CD14-positive monocyte (primary cell): ENCODE results near the gene AP3D1. TPM values are rescaled to one million over a fixed set of nuclear protein-coding genes. Genes with fewer than 3 reads are reported as not detected.

Source experiments
- DNase-seq, 3 donors: peaks; one replicate each; pipeline ENCODE4 v3.0.0-alpha.2; 2011 to 2022
- H2AFZ ChIP-seq: 2 replicates; pipeline ENCODE4 v1.6.0; 2012; ENCODE audit warnings: mild to moderate bottlenecking, low read depth, low read length, inconsistent platforms; ENCODE audit not compliant: insufficient read depth, poor library complexity, severe bottlenecking
- H3K27ac ChIP-seq, 2 donors: 1 replicate in 1 of 2; 2 replicates in 1 of 2; pipeline ENCODE4 v1.5.1; 2012 to 2013; ENCODE audit warnings: low read length in 2 of 2, control low read depth in 1 of 2, inconsistent platforms in 1 of 2, low read depth in 1 of 2, mild to moderate bottlenecking in 1 of 2
- H3K27me3 ChIP-seq, 2 donors: one replicate each; pipeline versions ENCODE4 v1.6.0 to v1.6.1; 2011 to 2013; ENCODE audit warnings: low read length in 2 of 2; ENCODE audit not compliant: control insufficient read depth in 2 of 2, insufficient read depth in 2 of 2
- H3K36me3 ChIP-seq, 2 donors: replicated peaks in 1 of 2; 1 replicate in 1 of 2; 2 replicates in 1 of 2; pipeline versions ENCODE4 v1.5.1 to v1.6.1; 2012 to 2013; ENCODE audit warnings: low read length in 2 of 2, control low read depth in 1 of 2, inconsistent platforms in 1 of 2, mild to moderate bottlenecking in 1 of 2; ENCODE audit not compliant: insufficient read depth in 2 of 2, control insufficient read depth in 1 of 2
- H3K4me1 ChIP-seq, 2 donors: 1 replicate in 1 of 2; 2 replicates in 1 of 2; pipeline versions ENCODE4 v1.5.1 to v1.6.1; 2012 to 2013; ENCODE audit warnings: low read length in 2 of 2, control low read depth in 1 of 2, inconsistent platforms in 1 of 2, mild to moderate bottlenecking in 1 of 2, moderate library complexity in 1 of 2; ENCODE audit not compliant: insufficient read depth in 2 of 2, control insufficient read depth in 1 of 2
- H3K4me2 ChIP-seq: replicated peaks from 2 replicates; pipeline ENCODE3; 2012; ENCODE audit warnings: low read length, moderate library complexity, mild to moderate bottlenecking; ENCODE audit not compliant: poor library complexity, severe bottlenecking; ENCODE audit errors: extremely low read depth
- H3K4me3 ChIP-seq, 3 experiments: fragments of 200-600 bp in 1 of 3; sonication (generic) in 1 of 3; replicated peaks in 1 of 3; 1 replicate in 2 of 3; 2 replicates in 1 of 3; pipeline ENCODE4 v1.5.1; 2011 to 2013; ENCODE audit warnings: low read length in 3 of 3, mild to moderate bottlenecking in 3 of 3, control low read depth in 2 of 3, low read depth in 2 of 3, inconsistent platforms in 1 of 3, moderate library complexity in 1 of 3
- H3K79me2 ChIP-seq: 2 replicates; pipeline ENCODE4 v1.6.0; 2012; ENCODE audit warnings: mild to moderate bottlenecking, control low read depth, inconsistent platforms, low read length, moderate library complexity; ENCODE audit not compliant: insufficient read depth
- H3K9ac ChIP-seq: 2 replicates; pipeline ENCODE4 v1.6.0; 2017; ENCODE audit warnings: low read length, mild to moderate bottlenecking; ENCODE audit not compliant: insufficient read depth, poor library complexity, severe bottlenecking
- H3K9me3 ChIP-seq, 2 donors: replicated peaks in 1 of 2; 1 replicate in 1 of 2; 2 replicates in 1 of 2; pipeline versions ENCODE4 v1.5.1 to v1.6.1; 2012 to 2013; ENCODE audit warnings: low read length in 2 of 2, control low read depth in 1 of 2; ENCODE audit not compliant: control insufficient read depth in 1 of 2, insufficient read depth in 1 of 2
- H4K20me1 ChIP-seq: 2 replicates; pipeline ENCODE4 v1.6.0; 2012; ENCODE audit warnings: mild to moderate bottlenecking, low read length, control low read depth, moderate library complexity; ENCODE audit not compliant: insufficient read depth
- H3K27ac Mint-ChIP-seq, 7 donors: one replicate each; pipeline ENCODE4 v1.8.0; 2020; ENCODE audit warnings: mild to moderate bottlenecking in 7 of 7, mixed read lengths in 7 of 7, moderate library complexity in 6 of 7, inconsistent platforms in 2 of 7
- H3K27me3 Mint-ChIP-seq, 3 donors: one replicate each; pipeline ENCODE4 v1.8.0; 2021 to 2022; ENCODE audit warnings: low read depth in 3 of 3, mild to moderate bottlenecking in 3 of 3, mixed read lengths in 3 of 3, moderate library complexity in 3 of 3, inconsistent platforms in 1 of 3
- H3K36me3 Mint-ChIP-seq, 2 donors: one replicate each; pipeline ENCODE4 v1.8.0; 2020; ENCODE audit warnings: mixed read lengths in 2 of 2, inconsistent platforms in 1 of 2, mild to moderate bottlenecking in 1 of 2
- H3K4me1 Mint-ChIP-seq: one replicate; pipeline ENCODE4 v1.8.0; 2020; ENCODE audit warnings: mild to moderate bottlenecking, mixed read lengths
- H3K4me3 Mint-ChIP-seq, 2 donors: one replicate each; pipeline ENCODE4 v1.8.0; 2020; ENCODE audit warnings: mild to moderate bottlenecking in 2 of 2, mixed read lengths in 2 of 2, moderate library complexity in 1 of 2
- H3K9me3 Mint-ChIP-seq, 7 donors: one replicate each; pipeline ENCODE4 v1.8.0; 2020 to 2022; ENCODE audit warnings: mixed read lengths in 7 of 7, mild to moderate bottlenecking in 6 of 7, moderate library complexity in 6 of 7, inconsistent platforms in 2 of 7
- WGBS: methylation state at CpG from one replicate; pipeline ENCODE4 v1.1.5; 2013; ENCODE audit warnings: missing lambda C conversion rate; ENCODE audit not compliant: insufficient coverage; 5-methylcytosine and 5-hydroxymethylcytosine counted together
- intact Hi-C, 2 donors: fragments of 100-400 bp; cut with micrococcal nuclease; formaldehyde crosslinking; loops; one replicate each; pipeline versions ENCODE4 v1.15.0 to v1.15.1; 2023
- polyA plus RNA-seq, 3 donors: library from polyadenylated mRNA; depleted of rRNA in 1 of 3; unstranded in 2 of 3; stranded (reverse) in 1 of 3; fragments of 300-500 nt in 2 of 3; fragments of >200 nt in 1 of 3; fragmentation: Illumina TruSeq in 2 of 3; gene quantifications; 1 replicate in 2 of 3; 2 replicates in 1 of 3; pipeline ENCODE4 v1.2.3, GENCODE V29; 2012 to 2021
- TF ChIP-seq, protein P1 (sequence below): fragments of 200-600 bp; IDR thresholded peaks from one replicate; pipeline ENCODE4 v1.8.0; 2022; ENCODE audit warnings: antibody characterized with exemption, mild to moderate bottlenecking

The AP3D1 gene
- polyA plus RNA-seq, 3 donors = 9.6 to 105 (median 12.4) TPM

DNA sequence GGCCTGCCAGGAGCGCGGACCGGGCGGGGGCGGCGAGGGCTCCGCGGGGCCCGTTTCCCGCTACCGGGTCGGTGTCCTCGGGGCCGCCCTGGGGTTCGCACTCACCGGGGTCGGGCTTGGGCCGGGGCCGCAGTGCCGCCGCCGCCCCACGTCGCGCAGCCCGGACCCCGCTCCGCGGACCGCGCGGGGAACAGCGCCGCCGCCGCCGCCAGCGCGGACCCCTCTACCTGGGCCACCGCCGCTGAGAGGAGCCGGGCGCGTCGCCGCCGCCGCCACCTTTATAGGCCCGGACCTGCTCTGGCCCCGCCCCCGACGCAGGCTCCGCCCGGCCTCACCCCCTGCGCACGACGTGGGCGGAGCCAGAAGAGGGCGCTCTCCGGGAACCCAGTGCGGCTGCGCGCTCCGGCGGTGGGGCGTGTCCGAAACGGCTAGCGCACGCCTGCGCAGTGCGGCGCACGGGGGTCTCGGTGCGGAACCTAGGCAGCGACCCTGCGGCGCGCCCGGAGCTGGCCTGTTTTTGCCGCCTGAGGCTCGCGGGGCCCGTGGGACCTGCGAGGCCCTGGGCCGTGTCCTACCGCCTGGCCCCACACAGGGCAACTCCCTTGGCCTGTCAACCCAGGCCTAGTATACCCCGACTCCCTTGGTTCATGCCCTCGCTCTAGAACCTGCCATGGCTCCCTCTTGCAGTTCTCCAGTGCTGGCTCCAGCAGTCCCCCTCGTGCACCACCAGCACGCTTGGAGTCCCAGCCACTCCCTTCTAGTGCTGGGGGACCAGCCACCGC is 100.2 kb downstream of the AP3D1 start, which contains the start of gene MKNK2:
Gene MKNK2, minus strand, starts transcription at position 254 of the 782 bp plus-strand sequence. CDS start 393 bp downstream, outside the sequence.
- peak within 1 kb of the TSS; percentile 83 for H3K9ac ChIP-seq
- peaks cover 46% of the 10 kb centered on the region for H4K20me1 ChIP-seq
- peaks cover 48% of the 10 kb centered on the region for H3K79me2 ChIP-seq
- peaks cover 35% of the 10 kb centered on the region for H3K4me1 Mint-ChIP-seq
- peak within 1 kb of the TSS; percentile 90 to 100 (median 97) for H3K4me3 ChIP-seq
- intact Hi-C loops = loop anchor here in 1 of 2 donors (2.0 kb wide), 2 partner anchors 18 to 44 kb away; no protein-coding TSS in a partner anchor
- peak within 1 kb of the TSS; percentile 88 to 95 (median 94) for H3K27ac Mint-ChIP-seq
- H3K4me3 Mint-ChIP-seq = peak within 1 kb of the TSS; percentile 84 to 92
- H3K36me3 Mint-ChIP-seq = peaks cover 7 to 15% of the 10 kb centered on the region in 2 donors
- 2% methylated on average over 90 of the region's 93 CpGs for WGBS
- peaks cover 0 to 3% (median 2%) of the 10 kb centered on the region in 3 donors for H3K27me3 Mint-ChIP-seq
- H3K9me3 ChIP-seq = no peaks in the 10 kb centered on the region
- no peaks in the 10 kb centered on the region for H3K9me3 Mint-ChIP-seq
- peak; percentile 82 to 90 (median 82) for DNase-seq
- TF ChIP-seq, protein P1, sequence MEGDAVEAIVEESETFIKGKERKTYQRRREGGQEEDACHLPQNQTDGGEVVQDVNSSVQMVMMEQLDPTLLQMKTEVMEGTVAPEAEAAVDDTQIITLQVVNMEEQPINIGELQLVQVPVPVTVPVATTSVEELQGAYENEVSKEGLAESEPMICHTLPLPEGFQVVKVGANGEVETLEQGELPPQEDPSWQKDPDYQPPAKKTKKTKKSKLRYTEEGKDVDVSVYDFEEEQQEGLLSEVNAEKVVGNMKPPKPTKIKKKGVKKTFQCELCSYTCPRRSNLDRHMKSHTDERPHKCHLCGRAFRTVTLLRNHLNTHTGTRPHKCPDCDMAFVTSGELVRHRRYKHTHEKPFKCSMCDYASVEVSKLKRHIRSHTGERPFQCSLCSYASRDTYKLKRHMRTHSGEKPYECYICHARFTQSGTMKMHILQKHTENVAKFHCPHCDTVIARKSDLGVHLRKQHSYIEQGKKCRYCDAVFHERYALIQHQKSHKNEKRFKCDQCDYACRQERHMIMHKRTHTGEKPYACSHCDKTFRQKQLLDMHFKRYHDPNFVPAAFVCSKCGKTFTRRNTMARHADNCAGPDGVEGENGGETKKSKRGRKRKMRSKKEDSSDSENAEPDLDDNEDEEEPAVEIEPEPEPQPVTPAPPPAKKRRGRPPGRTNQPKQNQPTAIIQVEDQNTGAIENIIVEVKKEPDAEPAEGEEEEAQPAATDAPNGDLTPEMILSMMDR = peak; percentile 56
- H2AFZ ChIP-seq = peak within 1 kb of the TSS; percentile 85
- peaks cover 37 to 48% of the 10 kb centered on the region in 2 donors for H3K4me1 ChIP-seq
- peaks cover 21 to 27% of the 10 kb centered on the region in 2 donors for H3K36me3 ChIP-seq
- H3K27me3 ChIP-seq = no peaks in the 10 kb centered on the region
- H3K4me2 ChIP-seq = peak within 1 kb of the TSS; percentile 88
- H3K27ac ChIP-seq = peak within 1 kb of the TSS; percentile 82 to 95

Other genes with a start within 250 kb of the AP3D1 start
- gene ADAT3, start 246.2 kb downstream of the AP3D1 start, polyA plus RNA-seq = 1 to 10 TPM; 2.7 to 3.2 (median 3.1) TPM
- gene SCAMP4, start 246.2 kb downstream of the AP3D1 start, polyA plus RNA-seq = 10 to 100 TPM; 11.9 to 39.4 (median 15.4) TPM
- 100 to 1,000 TPM in 1 of 3 donors, 10 to 100 TPM in 2; 10.8 to 215 (median 20.3) TPM for gene CSNK1G2, start 210.4 kb downstream of the AP3D1 start, polyA plus RNA-seq
- gene BTBD2, start 135.9 kb downstream of the AP3D1 start, polyA plus RNA-seq = 10 to 100 TPM in 1 of 3 donors, 1 to 10 TPM in 2; 2.8 to 36.0 (median 3.3) TPM
- 100 to 1,000 TPM in 1 of 3 donors, 10 to 100 TPM in 2; 16.9 to 333 (median 21.8) TPM for gene MKNK2, start 100.3 kb downstream of the AP3D1 start, polyA plus RNA-seq
- gene MOB3A, start 55.2 kb downstream of the AP3D1 start, polyA plus RNA-seq = 100 to 1,000 TPM in 1 of 3 donors, 10 to 100 TPM in 2; 60.5 to 179 (median 96.3) TPM
- 10 to 100 TPM in 1 of 3 donors, under 1 TPM in 2; 0.41 to 17.5 (median 0.80) TPM for gene IZUMO4, start 54.7 kb downstream of the AP3D1 start, polyA plus RNA-seq
- 10 to 100 TPM in 1 of 3 donors, under 1 TPM in 2; 0.32 to 18.2 (median 0.75) TPM for gene DOT1L, start 12.4 kb upstream of the AP3D1 start, polyA plus RNA-seq
- gene PLEKHJ1, start 84.8 kb upstream of the AP3D1 start, polyA plus RNA-seq = 10 to 100 TPM; 62.1 to 90.0 (median 69.0) TPM
- gene SF3A2, start 85.3 kb upstream of the AP3D1 start, polyA plus RNA-seq = 10 to 100 TPM in 2 of 3 donors, 1 to 10 TPM in 1; 8.0 to 70.8 (median 11.6) TPM
- under 1 TPM in 1 of 3 donors, not detected in 2; 0.12 TPM for gene AMH, start 97.8 kb upstream of the AP3D1 start, polyA plus RNA-seq
- under 1 TPM in 2 of 3 donors, not detected in 1; 0.38 to 0.50 TPM for gene JSRP1, start 104.9 kb upstream of the AP3D1 start, polyA plus RNA-seq
- gene PEAK3, start 130.6 kb upstream of the AP3D1 start, polyA plus RNA-seq = 1 to 10 TPM; 2.4 to 6.3 (median 2.9) TPM
- gene LINGO3, start 156.6 kb upstream of the AP3D1 start, polyA plus RNA-seq = 1 to 10 TPM in 2 of 3 donors, under 1 TPM in 1; 0.08 to 2.8 (median 2.2) TPM
- 100 to 1,000 TPM in 2 of 3 donors, 10 to 100 TPM in 1; 98.6 to 312 (median 132) TPM for gene LSM7, start 177.0 kb upstream of the AP3D1 start, polyA plus RNA-seq
- 10 to 100 TPM in 1 of 3 donors, 1 to 10 TPM in 2; 5.7 to 64.9 (median 8.7) TPM for gene SPPL2B, start 177.1 kb upstream of the AP3D1 start, polyA plus RNA-seq
- gene TMPRSS9, start 208.7 kb upstream of the AP3D1 start, polyA plus RNA-seq = under 1 TPM in 2 of 3 donors, not detected in 1; 0.12 to 0.30 TPM